Activated CD4-positive, alpha-beta memory T cell treated with anti-CD3 and anti-CD28 coated beads, Interleukin-2, amount 10 ng/mL, durations not matched to agents 7 days and 5 days (primary cell): ENCODE results near the gene RSU1. TPM values are rescaled to one million over a fixed set of nuclear protein-coding genes. Genes with fewer than 3 reads are reported as not detected.

Experiments used
- CTCF ChIA-PET: fragments of 350-600 bp; sonication (Branson Sonifier 250); formaldehyde crosslinking; loops from one replicate; lab custom pipeline; 2021; ENCODE audit warnings: antibody characterized with exemption, inconsistent platforms; lab: Charles Lee
- POLR2A ChIA-PET: fragments of 350-600 bp; sonication (Branson Sonifier 250); formaldehyde crosslinking; loops from one replicate; lab custom pipeline; 2021; ENCODE audit warnings: antibody characterized with exemption; lab: Charles Lee
- DNase-seq: peaks from one replicate; pipeline ENCODE4 v3.0.0-alpha.2; 2020
- H3K27ac Mint-ChIP-seq: one replicate; pipeline ENCODE4 v1.8.0; 2021; ENCODE audit warnings: mild to moderate bottlenecking, mixed read lengths
- H3K27me3 Mint-ChIP-seq: one replicate; pipeline ENCODE4 v1.8.0; 2021; ENCODE audit warnings: mixed read lengths
- H3K36me3 Mint-ChIP-seq: one replicate; pipeline ENCODE4 v1.8.0; 2021; ENCODE audit warnings: low read depth, mixed read lengths
- H3K4me1 Mint-ChIP-seq: one replicate; pipeline ENCODE4 v1.8.0; 2021; ENCODE audit warnings: mixed read lengths
- H3K4me3 Mint-ChIP-seq: one replicate; pipeline ENCODE4 v1.8.0; 2021; ENCODE audit warnings: mild to moderate bottlenecking, mixed read lengths
- H3K9me3 Mint-ChIP-seq: one replicate; pipeline ENCODE4 v1.8.0; 2021; ENCODE audit warnings: mixed read lengths
- total RNA-seq, 2 experiments: library from RNA; stranded (reverse); gene quantifications; one replicate each; pipeline ENCODE4 v1.2.3, GENCODE V29; 2021

RSU1 gene
- total RNA-seq, 2 experiments from 2014 or later = 74.3 to 74.9 TPM

GRCh38 chr10:16750461-16750860 lies 66.8 kb downstream of the RSU1 start:
- no peaks in the 10 kb centered on the region for H3K4me1 Mint-ChIP-seq
- no peak for DNase-seq
- H3K4me3 Mint-ChIP-seq = no peak overlapping the region
- ChIA-PET POLR2A (interaction anchor here (1.2 kb wide), 1 partner anchor 10 kb away, joined by 3 read pairs; no protein-coding TSS in a partner anchor), CTCF (interaction anchor here (0.7 kb wide), 1 partner anchor 23 kb away, joined by 3 read pairs; no protein-coding TSS in a partner anchor)
- H3K27me3 Mint-ChIP-seq = no peaks in the 10 kb centered on the region
- peaks cover 32% of the 10 kb centered on the region for H3K36me3 Mint-ChIP-seq
- H3K27ac Mint-ChIP-seq = no peak overlapping the region
- no peaks in the 10 kb centered on the region for H3K9me3 Mint-ChIP-seq

DNA sequence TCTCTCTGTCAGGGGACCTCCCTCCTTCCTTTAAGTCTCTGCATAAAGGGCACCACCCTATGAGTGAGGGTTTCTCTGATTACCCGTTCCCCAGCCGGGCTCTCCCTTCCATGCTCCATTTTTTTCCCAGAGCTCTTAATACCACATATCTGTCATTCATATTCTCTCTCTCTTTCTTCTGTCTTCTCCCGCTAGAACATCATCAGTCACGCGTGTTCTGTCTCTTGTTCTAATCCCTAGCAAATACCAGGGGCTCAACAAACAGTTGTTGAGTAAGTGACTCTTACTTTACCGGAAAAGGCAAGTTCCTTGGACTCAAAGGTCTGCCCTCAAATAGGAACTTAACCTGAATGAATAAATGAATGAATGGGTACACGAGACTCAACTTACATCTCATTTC lies 68.5 kb downstream of the RSU1 start:
- no peak for DNase-seq
- no peak overlapping the region for H3K27ac Mint-ChIP-seq
- ChIA-PET POLR2A (no interaction called here), CTCF (no interaction called here)
- H3K27me3 Mint-ChIP-seq = no peaks in the 10 kb centered on the region
- no peaks in the 10 kb centered on the region for H3K4me1 Mint-ChIP-seq
- no peak overlapping the region for H3K4me3 Mint-ChIP-seq
- peaks cover 30% of the 10 kb centered on the region for H3K36me3 Mint-ChIP-seq
- H3K9me3 Mint-ChIP-seq = no peaks in the 10 kb centered on the region

- DNase-seq = no peak
- no peaks in the 10 kb centered on the region for H3K9me3 Mint-ChIP-seq
- H3K27ac Mint-ChIP-seq = no peak overlapping the region
- ChIA-PET POLR2A (no interaction called here), CTCF (no interaction called here)
- H3K27me3 Mint-ChIP-seq = no peaks in the 10 kb centered on the region
- no peak overlapping the region for H3K4me3 Mint-ChIP-seq
- no peaks in the 10 kb centered on the region for H3K4me1 Mint-ChIP-seq
- peaks cover 20% of the 10 kb centered on the region for H3K36me3 Mint-ChIP-seq
Observed at GRCh38 chr10:16746856-16747255, 70.4 kb downstream of the RSU1 start.

DNA sequence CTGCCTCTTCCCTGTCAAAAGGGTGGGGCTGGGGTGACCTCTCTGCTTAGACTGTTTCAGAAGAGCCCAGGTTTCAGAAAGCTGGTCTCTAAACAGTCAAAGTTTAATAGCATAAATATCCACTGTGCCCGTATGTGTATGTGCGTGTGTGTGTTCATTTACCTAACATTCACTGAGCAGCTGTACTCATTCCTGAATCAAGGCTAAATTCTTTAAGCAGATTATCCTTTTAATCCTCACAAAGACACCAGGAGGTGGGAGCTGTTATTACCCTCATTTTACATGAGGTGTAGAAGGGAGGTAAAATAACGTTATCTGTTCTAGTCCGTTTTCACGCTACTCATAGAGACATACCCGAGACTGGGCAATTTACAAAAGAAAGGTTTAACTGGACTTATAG lies 72.2 kb downstream of the RSU1 start:
- DNase-seq = no peak
- Mint-ChIP-seq H3K4me1 (no peaks in the 10 kb centered on the region), H3K4me3 (no peak overlapping the region), H3K27ac (no peak overlapping the region), H3K9me3 (no peaks in the 10 kb centered on the region), H3K27me3 (no peaks in the 10 kb centered on the region), H3K36me3 (peaks cover 19% of the 10 kb centered on the region)
- ChIA-PET CTCF (interaction anchor here (0.6 kb wide), 1 partner anchor 1251 kb away, joined by 3 read pairs; no protein-coding TSS in a partner anchor), POLR2A (no interaction called here)

DNA sequence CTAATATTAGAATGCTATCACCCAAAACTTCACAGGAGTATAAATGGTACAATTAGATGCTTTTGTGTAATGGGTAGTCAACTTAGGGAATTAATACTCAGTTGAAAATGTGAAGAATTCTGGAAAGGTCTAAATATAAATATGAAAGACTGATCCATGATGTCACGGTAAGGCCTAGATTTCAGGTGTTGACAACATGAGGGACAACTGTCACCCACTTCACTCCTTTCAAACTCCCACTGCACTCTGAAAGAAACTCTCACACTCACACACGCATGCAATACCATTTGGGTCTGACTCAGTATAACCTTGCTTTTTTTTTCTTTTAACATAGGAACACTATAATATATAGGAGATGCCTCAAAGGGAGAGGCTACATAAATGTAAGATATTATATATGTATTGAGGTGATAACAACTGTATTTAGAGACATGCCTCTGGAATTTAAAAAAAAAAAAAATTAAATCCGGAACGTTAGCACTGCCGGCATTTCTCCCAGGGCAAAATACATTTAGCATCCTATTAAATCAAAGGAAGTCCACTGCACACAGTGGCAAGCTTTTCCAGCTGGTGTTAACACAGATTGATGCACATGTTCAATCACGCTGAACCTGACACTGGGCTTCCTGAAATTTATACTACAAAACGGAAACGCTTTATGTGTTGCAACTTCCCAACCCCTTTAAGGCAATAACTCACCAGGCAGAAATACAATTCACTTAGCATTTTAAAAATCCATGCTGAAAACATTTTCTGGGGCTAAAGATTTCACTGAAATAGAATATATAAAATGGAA lies 74.9 kb downstream of the RSU1 start:
- Mint-ChIP-seq H3K27me3 (no peaks in the 10 kb centered on the region), H3K36me3 (peaks cover 37% of the 10 kb centered on the region), H3K4me1 (no peaks in the 10 kb centered on the region), H3K4me3 (no peak overlapping the region), H3K9me3 (peaks cover 5% of the 10 kb centered on the region), H3K27ac (no peak overlapping the region)
- ChIA-PET POLR2A (no interaction called here), CTCF (interaction anchor here (0.7 kb wide), 1 partner anchor 9 kb away, joined by 3 read pairs; no protein-coding TSS in a partner anchor)
- no peak for DNase-seq

DNA sequence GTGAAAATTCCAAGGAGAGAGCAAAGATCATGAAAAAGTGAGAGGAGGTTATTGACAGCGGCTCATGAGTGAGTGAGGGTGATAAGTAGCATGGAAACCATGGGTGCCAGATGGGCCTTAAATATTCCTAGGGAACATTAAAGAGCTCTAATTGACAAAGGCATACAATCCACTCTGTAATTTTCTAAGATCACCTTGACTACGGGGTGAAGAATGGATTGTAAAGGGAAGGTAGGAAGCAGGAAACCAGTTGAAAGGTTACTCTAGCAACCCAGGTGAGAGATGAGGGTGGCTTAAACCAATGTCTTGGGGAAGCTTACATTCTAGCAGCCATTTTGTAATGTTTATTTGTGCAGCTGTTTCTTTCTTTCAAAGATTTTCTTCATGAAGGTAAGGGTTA lies 75.7 kb downstream of the RSU1 start:
- no peaks in the 10 kb centered on the region for H3K27me3 Mint-ChIP-seq
- no peak overlapping the region for H3K4me3 Mint-ChIP-seq
- ChIA-PET CTCF (interaction anchor here (0.7 kb wide), 1 partner anchor 8 kb away, joined by 3 read pairs; no protein-coding TSS in a partner anchor), POLR2A (no interaction called here)
- no peak for DNase-seq
- H3K27ac Mint-ChIP-seq = no peak overlapping the region
- no peaks in the 10 kb centered on the region for H3K4me1 Mint-ChIP-seq
- peaks cover 11% of the 10 kb centered on the region for H3K9me3 Mint-ChIP-seq
- peaks cover 41% of the 10 kb centered on the region for H3K36me3 Mint-ChIP-seq

DNA sequence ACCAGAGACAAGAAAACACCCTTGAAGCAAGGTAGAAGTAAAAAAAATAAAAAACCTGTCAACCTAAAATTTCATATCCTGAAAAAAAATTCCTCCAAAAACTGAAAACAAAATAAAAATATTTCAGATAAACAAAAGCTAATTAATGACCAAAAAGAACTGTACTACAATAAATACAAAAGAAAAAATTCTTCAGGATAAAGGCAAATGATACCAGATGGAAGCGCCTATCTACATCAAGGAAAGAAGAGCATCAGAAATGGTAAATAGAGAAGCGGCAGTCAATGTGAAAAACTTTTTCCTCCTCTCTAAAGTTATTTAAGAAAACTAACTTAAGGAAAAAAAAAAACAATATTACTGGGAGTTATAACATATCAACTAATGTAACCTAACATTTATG lies 79.8 kb downstream of the RSU1 start:
- ChIA-PET CTCF (no interaction called here), POLR2A (no interaction called here)
- no peak for DNase-seq
- no peaks in the 10 kb centered on the region for H3K4me1 Mint-ChIP-seq
- H3K36me3 Mint-ChIP-seq = peaks cover 66% of the 10 kb centered on the region
- H3K27me3 Mint-ChIP-seq = no peaks in the 10 kb centered on the region
- H3K4me3 Mint-ChIP-seq = no peak overlapping the region
- H3K9me3 Mint-ChIP-seq = peaks cover 20% of the 10 kb centered on the region
- H3K27ac Mint-ChIP-seq = no peak overlapping the region

GRCh38 chr10:16735671-16736070 lies 81.6 kb downstream of the RSU1 start:
- Mint-ChIP-seq H3K4me3 (no peak overlapping the region), H3K9me3 (peaks cover 20% of the 10 kb centered on the region), H3K36me3 (peaks cover 63% of the 10 kb centered on the region), H3K4me1 (no peaks in the 10 kb centered on the region), H3K27me3 (no peaks in the 10 kb centered on the region), H3K27ac (no peak overlapping the region)
- CTCF ChIA-PET = no interaction called here
- POLR2A ChIA-PET = no interaction called here
- no peak for DNase-seq

DNA sequence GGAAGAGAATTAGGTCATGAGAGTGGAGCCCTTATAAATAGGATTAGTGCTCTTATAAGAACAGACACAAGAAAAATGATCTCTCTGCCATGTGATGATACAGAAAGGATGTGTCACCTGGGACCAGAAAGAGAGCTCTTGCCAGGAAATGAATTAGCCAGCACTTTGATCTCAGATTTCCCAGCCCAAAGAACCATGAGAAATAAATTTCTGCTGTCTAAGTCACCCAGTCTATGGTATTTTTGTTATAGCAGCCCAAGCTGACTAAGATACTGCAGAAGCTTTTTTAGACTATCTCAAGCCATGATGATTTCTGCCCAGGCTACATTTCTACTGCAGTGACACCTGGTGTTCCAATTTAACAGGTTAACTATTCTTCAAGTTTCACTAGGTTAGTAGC lies 84.8 kb downstream of the RSU1 start:
- ChIA-PET CTCF (no interaction called here), POLR2A (no interaction called here)
- peaks cover 68% of the 10 kb centered on the region for H3K36me3 Mint-ChIP-seq
- no peak for DNase-seq
- no peak overlapping the region for H3K4me3 Mint-ChIP-seq
- H3K27me3 Mint-ChIP-seq = no peaks in the 10 kb centered on the region
- H3K27ac Mint-ChIP-seq = no peak overlapping the region
- H3K4me1 Mint-ChIP-seq = peaks cover 26% of the 10 kb centered on the region
- H3K9me3 Mint-ChIP-seq = peaks cover 19% of the 10 kb centered on the region

- DNase-seq = no peak
- Mint-ChIP-seq H3K36me3 (peaks cover 45% of the 10 kb centered on the region), H3K4me3 (no peak overlapping the region), H3K9me3 (peaks cover 9% of the 10 kb centered on the region), H3K27me3 (no peaks in the 10 kb centered on the region), H3K27ac (no peak overlapping the region), H3K4me1 (peaks cover 34% of the 10 kb centered on the region)
- POLR2A ChIA-PET = no interaction called here
- CTCF ChIA-PET = no interaction called here
Observed at GRCh38 chr10:16728266-16728665, 89.0 kb downstream of the RSU1 start.

DNA sequence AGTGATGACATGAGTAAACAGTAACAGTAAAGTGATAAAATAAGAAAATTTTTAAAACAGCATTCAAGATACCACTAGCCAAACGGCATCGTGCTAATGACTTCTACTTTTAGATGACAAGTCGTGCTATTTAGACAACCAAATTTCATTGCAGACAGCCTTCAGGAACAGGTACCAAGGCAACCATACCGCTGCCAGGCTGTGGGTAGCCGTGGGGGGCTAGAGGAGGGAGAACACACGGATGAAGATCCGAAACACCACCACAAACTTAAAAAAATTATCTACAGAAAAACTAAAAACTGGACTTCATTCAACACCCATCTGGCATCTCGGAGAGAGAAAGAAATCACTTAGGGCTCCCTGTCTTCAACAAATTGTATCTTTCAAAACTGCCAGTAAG lies 89.6 kb downstream of the RSU1 start:
- peaks cover 45% of the 10 kb centered on the region for H3K36me3 Mint-ChIP-seq
- H3K4me1 Mint-ChIP-seq = peaks cover 34% of the 10 kb centered on the region
- no peak for DNase-seq

DNA sequence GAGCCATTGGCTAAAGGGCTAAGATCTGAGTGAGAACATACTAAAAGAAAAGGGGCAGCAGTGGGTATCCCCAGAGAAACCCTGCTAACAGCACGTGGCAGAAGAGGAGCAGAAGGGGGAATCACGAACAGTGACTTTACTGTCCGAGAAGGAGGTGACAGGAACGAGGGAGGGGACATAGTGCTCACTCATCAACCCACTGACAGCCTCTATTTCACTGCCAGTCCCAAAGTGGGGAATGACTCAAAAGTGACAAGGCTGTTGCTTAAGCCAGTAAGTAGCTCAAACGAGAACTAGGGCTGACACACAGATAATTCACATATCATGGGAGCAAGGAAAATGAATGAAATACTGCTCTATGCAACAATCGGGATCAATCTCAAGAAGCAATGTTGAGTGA lies 92.7 kb downstream of the RSU1 start:
- Mint-ChIP-seq H3K4me3 (no peak overlapping the region), H3K36me3 (peaks cover 44% of the 10 kb centered on the region), H3K27ac (no peak overlapping the region), H3K9me3 (peaks cover 10% of the 10 kb centered on the region), H3K27me3 (no peaks in the 10 kb centered on the region), H3K4me1 (peaks cover 26% of the 10 kb centered on the region)
- DNase-seq = no peak
- CTCF ChIA-PET = no interaction called here
- POLR2A ChIA-PET = interaction anchor here (0.6 kb wide), 1 partner anchor 39 kb away, joined by 3 read pairs; no protein-coding TSS in a partner anchor

More for the DNA sequence above, 89.6 kb downstream of the RSU1 start:
- ChIA-PET POLR2A (no interaction called here), CTCF (no interaction called here)
- no peaks in the 10 kb centered on the region for H3K27me3 Mint-ChIP-seq
- H3K27ac Mint-ChIP-seq = no peak overlapping the region
- H3K9me3 Mint-ChIP-seq = peaks cover 10% of the 10 kb centered on the region
- no peak overlapping the region for H3K4me3 Mint-ChIP-seq

DNA sequence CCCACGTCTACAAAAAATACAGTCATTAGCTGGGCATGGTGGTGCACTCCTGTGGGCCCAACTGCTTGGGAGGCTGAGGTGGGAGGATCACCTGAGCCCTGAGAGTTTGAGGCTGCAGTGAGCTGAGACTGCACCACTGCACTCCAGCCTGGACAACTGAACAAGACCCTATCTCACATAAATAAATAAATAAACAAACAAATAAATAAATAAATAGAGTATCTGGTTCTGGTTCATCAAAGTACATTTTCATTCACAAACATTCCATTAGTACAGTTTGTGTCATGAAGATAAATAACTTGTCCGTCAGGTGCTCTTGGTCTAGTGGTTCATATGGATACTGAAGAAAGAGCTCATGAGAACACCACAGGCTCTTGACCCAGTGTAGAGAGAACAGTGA lies 96.4 kb downstream of the RSU1 start:
- no peaks in the 10 kb centered on the region for H3K4me1 Mint-ChIP-seq
- H3K27ac Mint-ChIP-seq = no peak overlapping the region
- no peak for DNase-seq
- POLR2A ChIA-PET = no interaction called here
- H3K9me3 Mint-ChIP-seq = peaks cover 7% of the 10 kb centered on the region
- peaks cover 21% of the 10 kb centered on the region for H3K36me3 Mint-ChIP-seq
- H3K4me3 Mint-ChIP-seq = no peak overlapping the region
- no peaks in the 10 kb centered on the region for H3K27me3 Mint-ChIP-seq
- CTCF ChIA-PET = no interaction called here
